ENCODE measurements around the gene GPR180. TPM values are rescaled to one million over a fixed set of nuclear protein-coding genes. Genes with fewer than 3 reads are reported as not detected.

Gene GPR180
- total and polyA plus RNA-seq, 4 experiments from 2014 or later: 1.6 to 5.3 (median 3.3) TPM

DNA sequence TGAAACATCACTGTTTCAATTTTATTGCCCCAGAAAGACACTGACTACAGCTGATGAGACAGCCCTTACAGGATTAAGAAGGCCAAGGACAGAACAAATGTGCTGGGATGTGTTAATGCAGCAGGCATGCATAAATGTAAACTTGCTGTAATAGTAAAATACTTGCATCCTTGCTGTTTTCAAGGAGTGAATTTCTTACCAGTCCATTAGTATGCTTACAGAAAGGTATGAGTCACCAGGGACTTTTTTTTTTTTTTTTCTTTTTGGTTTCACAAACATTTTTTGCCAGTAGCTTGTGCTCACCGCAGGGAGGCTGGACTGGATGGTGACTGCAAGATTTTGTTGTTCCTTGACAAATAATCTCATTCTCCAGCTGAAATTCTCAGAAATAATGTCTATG, 55.1 kb downstream of the GPR180 start:
- Histone ChIP-seq H3K4me1 (ENCODE audit: insufficient read depth, low read length) (no peaks in the 10 kb centered on the region), H3K27ac (ENCODE audit: low read depth, low read length) (no peak overlapping the region), H3K9me3 (ENCODE audit: control insufficient read depth in 1 of 2, low read length in 2 of 2) (no peaks in the 10 kb centered on the region), H3K36me3 (ENCODE audit: insufficient read depth, low read length) (no peaks in the 10 kb centered on the region), H3K27me3 (ENCODE audit: insufficient read depth, low read length) (no peaks in the 10 kb centered on the region), H3K4me3 (ENCODE audit: low read length in 2 of 2) (no peak overlapping the region)
- Mint-ChIP-seq H3K4me3 (no peak overlapping the region), H3K36me3 (no peaks in the 10 kb centered on the region), H3K9me3 (no peaks in the 10 kb centered on the region), H3K27me3 (peaks cover 4 to 7% of the 10 kb centered on the region in 2 donors), H3K4me1 (no peaks in the 10 kb centered on the region), H3K27ac (no peak overlapping the region)
- intact Hi-C loops (cut with micrococcal nuclease): no loop called here
- no peak for DNase-seq
- POLR2A ChIA-PET (ENCODE audit: partially characterized antibody): no interaction called here
- CTCF ChIA-PET (ENCODE audit: partially characterized antibody): no interaction called here

DNA sequence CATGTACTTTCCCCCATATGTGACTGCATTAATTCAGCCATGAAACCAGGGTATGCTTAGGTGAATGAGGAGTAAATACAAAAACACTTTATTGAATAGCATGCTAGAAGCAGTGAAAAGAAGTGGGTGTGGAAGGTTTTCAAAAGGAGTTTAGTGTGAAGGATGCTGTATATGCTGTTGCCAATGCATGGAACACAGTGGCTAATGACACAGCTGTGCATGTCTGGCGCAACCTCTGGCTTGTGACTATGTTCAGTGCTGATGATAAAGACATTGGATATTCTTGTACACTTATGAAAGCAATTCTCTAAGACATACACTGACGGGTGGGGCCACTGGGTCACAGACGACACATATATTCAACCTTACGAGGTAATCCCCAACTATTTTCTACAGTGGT, 55.5 kb downstream of the GPR180 start:
- H3K27me3 ChIP-seq (ENCODE audit: insufficient read depth, low read length): no peaks in the 10 kb centered on the region
- H3K9me3 Mint-ChIP-seq: no peaks in the 10 kb centered on the region
- POLR2A ChIA-PET (ENCODE audit: partially characterized antibody): no interaction called here
- H3K4me1 ChIP-seq (ENCODE audit: insufficient read depth, low read length): no peaks in the 10 kb centered on the region
- H3K4me3 ChIP-seq (ENCODE audit: low read length in 2 of 2): no peak overlapping the region
- H3K36me3 ChIP-seq (ENCODE audit: insufficient read depth, low read length): no peaks in the 10 kb centered on the region
- no peak overlapping the region for H3K4me3 Mint-ChIP-seq
- H3K27ac ChIP-seq (ENCODE audit: low read depth, low read length): no peak overlapping the region
- DNase-seq: no peak
- intact Hi-C loops (cut with micrococcal nuclease): no loop called here
- no peak overlapping the region for H3K27ac Mint-ChIP-seq
- no peaks in the 10 kb centered on the region for H3K9me3 ChIP-seq (ENCODE audit: control insufficient read depth in 1 of 2, low read length in 2 of 2)
- H3K27me3 Mint-ChIP-seq: peaks cover 4 to 7% of the 10 kb centered on the region in 2 donors
- CTCF ChIA-PET (ENCODE audit: partially characterized antibody): no interaction called here
- H3K36me3 Mint-ChIP-seq: no peaks in the 10 kb centered on the region
- H3K4me1 Mint-ChIP-seq: no peaks in the 10 kb centered on the region

DNA sequence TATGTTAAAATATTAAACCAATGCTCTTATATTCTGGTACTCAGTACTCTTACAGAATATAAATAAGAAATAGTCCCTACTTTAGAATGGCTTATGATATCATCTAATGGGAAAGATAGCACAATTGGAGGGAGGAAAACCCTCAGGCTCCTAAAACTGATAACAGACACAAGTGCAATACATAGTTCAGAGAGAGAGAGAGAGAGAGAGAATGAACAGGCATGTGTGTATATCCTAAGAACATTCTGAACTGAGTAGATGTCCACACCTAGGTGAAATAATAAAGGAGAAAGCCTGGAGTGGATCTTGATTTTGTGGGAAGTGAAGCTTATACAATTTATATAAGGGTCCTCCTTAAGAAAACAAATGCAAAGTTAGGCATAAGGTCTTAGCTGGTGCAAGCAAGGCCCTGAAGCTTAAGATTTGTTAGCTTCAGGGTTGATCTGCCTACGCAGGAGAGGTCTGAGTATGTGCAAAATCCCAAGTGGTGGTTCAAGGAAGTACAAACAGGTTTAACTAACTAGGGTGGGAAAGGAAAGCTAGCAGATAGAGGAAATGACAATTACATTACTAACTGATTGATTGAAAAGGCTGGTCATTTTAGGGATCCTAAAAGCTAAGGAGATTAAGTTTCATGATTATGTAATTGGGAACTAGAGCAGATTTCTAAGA, 57.4 kb downstream of the GPR180 start:
- no peak for DNase-seq
- Histone ChIP-seq H3K9me3 (ENCODE audit: control insufficient read depth in 1 of 2, low read length in 2 of 2) (no peaks in the 10 kb centered on the region), H3K4me3 (ENCODE audit: low read length in 2 of 2) (no peak overlapping the region), H3K27me3 (ENCODE audit: insufficient read depth, low read length) (no peaks in the 10 kb centered on the region), H3K4me1 (ENCODE audit: insufficient read depth, low read length) (no peaks in the 10 kb centered on the region), H3K36me3 (ENCODE audit: insufficient read depth, low read length) (no peaks in the 10 kb centered on the region), H3K27ac (ENCODE audit: low read depth, low read length) (no peak overlapping the region)
- no peaks in the 10 kb centered on the region for H3K4me1 Mint-ChIP-seq
- H3K27ac Mint-ChIP-seq: no peak overlapping the region
- CTCF ChIA-PET (ENCODE audit: partially characterized antibody): interaction anchor here (0.7 to 1.5 kb wide), 4 partner anchors 9 to 745 kb away, joined by 3 to 4 read pairs (median 3); no protein-coding TSS in a partner anchor
- H3K4me3 Mint-ChIP-seq: no peak overlapping the region
- POLR2A ChIA-PET (ENCODE audit: partially characterized antibody): no interaction called here
- H3K27me3 Mint-ChIP-seq: peaks cover 4 to 7% of the 10 kb centered on the region in 2 donors
- no peaks in the 10 kb centered on the region for H3K36me3 Mint-ChIP-seq
- intact Hi-C loops (cut with micrococcal nuclease): no loop called here
- no peaks in the 10 kb centered on the region for H3K9me3 Mint-ChIP-seq

DNA sequence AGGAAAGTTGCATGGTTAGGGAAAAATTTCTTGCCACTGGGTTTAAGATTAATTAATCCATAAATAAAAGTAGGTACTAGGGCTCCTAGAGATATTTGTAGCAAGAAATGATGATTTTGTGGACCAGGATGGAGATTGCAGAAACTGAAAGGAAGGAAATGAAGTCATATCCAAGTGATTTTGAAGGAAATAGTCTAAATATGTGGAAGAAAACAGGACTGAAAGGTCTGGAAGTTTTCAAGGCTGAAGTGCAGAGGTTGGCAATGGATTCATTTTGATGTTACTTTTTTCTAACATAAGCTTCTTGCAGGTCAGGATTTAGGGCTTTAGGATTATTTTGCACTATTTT, 57.9 kb downstream of the GPR180 start:
- Mint-ChIP-seq H3K36me3 (no peaks in the 10 kb centered on the region), H3K9me3 (no peaks in the 10 kb centered on the region), H3K27ac (no peak overlapping the region), H3K4me3 (no peak overlapping the region), H3K27me3 (peaks cover 3 to 5% of the 10 kb centered on the region in 2 donors), H3K4me1 (no peaks in the 10 kb centered on the region)
- Histone ChIP-seq H3K9me3 (ENCODE audit: control insufficient read depth in 1 of 2, low read length in 2 of 2) (no peaks in the 10 kb centered on the region), H3K4me1 (ENCODE audit: insufficient read depth, low read length) (no peaks in the 10 kb centered on the region), H3K27me3 (ENCODE audit: insufficient read depth, low read length) (no peaks in the 10 kb centered on the region), H3K4me3 (ENCODE audit: low read length in 2 of 2) (no peak overlapping the region), H3K27ac (ENCODE audit: low read depth, low read length) (no peak overlapping the region), H3K36me3 (ENCODE audit: insufficient read depth, low read length) (no peaks in the 10 kb centered on the region)
- intact Hi-C loops (cut with micrococcal nuclease): no loop called here
- ChIA-PET CTCF (ENCODE audit: partially characterized antibody) (interaction anchor here (0.7 to 1.5 kb wide), 4 partner anchors 9 to 745 kb away, joined by 3 to 4 read pairs (median 3); no protein-coding TSS in a partner anchor), POLR2A (ENCODE audit: partially characterized antibody) (no interaction called here)
- DNase-seq: no peak

DNA sequence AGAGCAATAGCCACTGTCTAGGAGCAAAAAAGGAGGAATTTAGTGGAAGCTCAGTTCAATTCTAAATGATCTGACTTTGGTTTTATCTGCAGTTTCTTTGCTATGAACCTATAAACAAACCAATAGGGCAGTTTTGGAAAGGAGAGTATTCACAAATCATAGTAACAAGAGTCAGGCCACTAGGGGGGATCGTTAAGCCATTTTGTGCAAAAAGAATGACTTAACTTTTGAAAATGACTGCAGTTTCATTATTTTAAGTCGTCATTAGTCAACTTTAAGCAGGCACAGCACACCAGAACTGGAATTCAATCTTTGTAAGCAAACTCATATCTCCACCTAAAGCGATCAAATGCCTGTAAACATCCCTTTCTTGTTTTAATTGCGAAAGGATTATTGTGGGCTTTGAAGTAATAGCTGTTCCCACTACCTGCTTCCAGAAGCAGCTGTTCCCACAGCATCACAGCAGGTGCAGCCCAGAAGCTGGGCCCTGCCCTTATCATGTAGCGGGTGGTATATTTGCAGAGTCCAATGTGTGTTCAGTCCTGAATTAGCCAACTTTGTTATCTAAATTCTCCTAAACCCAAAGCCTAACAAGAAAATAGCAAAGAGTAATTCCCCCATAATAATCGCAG, 59.2 kb downstream of the GPR180 start:
- Mint-ChIP-seq H3K27me3 (peaks cover 3 to 8% of the 10 kb centered on the region in 2 donors), H3K9me3 (no peaks in the 10 kb centered on the region), H3K27ac (no peak overlapping the region), H3K4me3 (no peak overlapping the region), H3K4me1 (no peaks in the 10 kb centered on the region), H3K36me3 (no peaks in the 10 kb centered on the region)
- ChIA-PET POLR2A (ENCODE audit: partially characterized antibody) (no interaction called here), CTCF (ENCODE audit: partially characterized antibody) (interaction anchor here (1.1 to 1.6 kb wide), 2 partner anchors 12 to 13 kb away, joined by 4 to 7 read pairs; no protein-coding TSS in a partner anchor)
- intact Hi-C loops (cut with micrococcal nuclease): no loop called here
- H3K4me3 ChIP-seq (ENCODE audit: low read length in 2 of 2): no peak overlapping the region
- no peaks in the 10 kb centered on the region for H3K4me1 ChIP-seq (ENCODE audit: insufficient read depth, low read length)
- no peak overlapping the region for H3K27ac ChIP-seq (ENCODE audit: low read depth, low read length)
- no peaks in the 10 kb centered on the region for H3K36me3 ChIP-seq (ENCODE audit: insufficient read depth, low read length)
- no peaks in the 10 kb centered on the region for H3K27me3 ChIP-seq (ENCODE audit: insufficient read depth, low read length)
- no peaks in the 10 kb centered on the region for H3K9me3 ChIP-seq (ENCODE audit: control insufficient read depth in 1 of 2, low read length in 2 of 2)
- no peak for DNase-seq

DNA sequence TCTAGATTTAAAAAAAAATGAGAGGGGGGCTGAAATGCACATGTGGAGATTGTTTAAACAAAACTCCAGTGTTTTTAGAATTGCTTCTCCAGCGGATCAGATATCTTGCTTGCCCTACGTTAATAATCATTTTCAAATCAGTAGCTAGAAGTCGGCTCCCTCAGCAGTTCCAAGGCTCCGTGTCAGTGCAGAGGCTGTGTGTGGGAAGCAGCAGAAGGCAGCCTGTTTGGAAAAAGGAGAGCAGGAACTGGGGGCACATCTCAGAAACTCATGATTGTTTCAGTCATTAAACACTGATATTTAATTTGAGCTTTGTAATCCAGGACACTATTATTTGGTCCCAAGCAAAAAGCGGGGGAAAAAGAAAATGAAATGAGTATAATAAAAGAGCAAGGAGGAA, 59.7 kb downstream of the GPR180 start:
- Mint-ChIP-seq H3K27ac (no peak overlapping the region), H3K36me3 (no peaks in the 10 kb centered on the region), H3K4me1 (no peaks in the 10 kb centered on the region), H3K9me3 (no peaks in the 10 kb centered on the region), H3K4me3 (no peak overlapping the region), H3K27me3 (peaks cover 3 to 8% of the 10 kb centered on the region in 2 donors)
- DNase-seq: no peak
- Histone ChIP-seq H3K9me3 (ENCODE audit: control insufficient read depth in 1 of 2, low read length in 2 of 2) (no peaks in the 10 kb centered on the region), H3K4me3 (ENCODE audit: low read length in 2 of 2) (no peak overlapping the region), H3K27me3 (ENCODE audit: insufficient read depth, low read length) (no peaks in the 10 kb centered on the region), H3K4me1 (ENCODE audit: insufficient read depth, low read length) (no peaks in the 10 kb centered on the region), H3K36me3 (ENCODE audit: insufficient read depth, low read length) (no peaks in the 10 kb centered on the region), H3K27ac (ENCODE audit: low read depth, low read length) (no peak overlapping the region)
- intact Hi-C loops (cut with micrococcal nuclease): no loop called here
- CTCF ChIA-PET (ENCODE audit: partially characterized antibody): interaction anchor here (1.1 to 1.6 kb wide), 2 partner anchors 11 to 13 kb away, joined by 4 to 7 read pairs; no protein-coding TSS in a partner anchor
- POLR2A ChIA-PET (ENCODE audit: partially characterized antibody): no interaction called here

DNA sequence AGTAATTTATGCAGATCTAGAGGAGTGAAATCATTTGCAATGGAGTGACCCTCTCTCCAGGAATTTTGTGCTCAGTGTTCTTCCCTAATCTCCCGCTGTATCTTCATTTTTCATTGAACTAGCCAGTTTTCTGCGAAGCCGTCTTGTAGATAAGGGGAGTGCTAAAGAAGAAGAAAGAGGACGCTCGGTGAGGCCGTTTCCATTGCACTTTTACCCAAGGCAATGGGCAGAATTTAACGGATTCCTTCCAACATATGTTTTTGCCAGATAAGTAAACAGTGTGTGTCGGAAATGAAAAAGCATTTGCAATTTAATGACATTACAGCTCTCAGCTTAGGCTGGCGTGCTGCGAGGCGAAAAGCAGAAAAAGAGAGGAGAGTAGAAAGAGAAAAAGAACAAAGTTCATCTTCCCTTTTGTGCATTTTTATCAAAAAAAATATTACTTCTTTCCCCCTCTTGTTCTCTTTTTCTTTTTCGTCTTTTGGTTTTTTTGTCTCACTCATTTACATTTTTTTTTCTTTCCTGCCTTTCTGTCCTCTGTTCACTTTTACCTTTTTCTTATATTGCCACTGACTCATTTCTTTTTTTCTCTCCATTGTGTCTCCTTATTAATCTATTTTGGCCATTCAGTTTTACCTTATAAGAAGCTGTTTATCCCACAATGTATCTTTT, 60.8 kb downstream of the GPR180 start:
- H3K36me3 Mint-ChIP-seq: no peaks in the 10 kb centered on the region
- intact Hi-C loops (cut with micrococcal nuclease): no loop called here
- POLR2A ChIA-PET (ENCODE audit: partially characterized antibody): no interaction called here

More for the DNA sequence above, 60.8 kb downstream of the GPR180 start:
- Mint-ChIP-seq H3K9me3 (peaks cover 0 to 2% (median 0%) of the 10 kb centered on the region in 8 donors), H3K4me3 (no peak overlapping the region), H3K27me3 (peaks cover 3 to 8% of the 10 kb centered on the region in 2 donors), H3K4me1 (peaks cover 0 to 4% (median 2%) of the 10 kb centered on the region in 4 donors), H3K27ac (no peak overlapping the region)
- CTCF ChIA-PET (ENCODE audit: partially characterized antibody): interaction anchor here (1.1 kb wide), 1 partner anchor 13 kb away, joined by 7 read pairs; no protein-coding TSS in a partner anchor
- Histone ChIP-seq H3K4me1 (ENCODE audit: insufficient read depth, low read length) (no peaks in the 10 kb centered on the region), H3K4me3 (ENCODE audit: low read length in 2 of 2) (no peak overlapping the region), H3K27me3 (ENCODE audit: insufficient read depth, low read length) (no peaks in the 10 kb centered on the region), H3K36me3 (ENCODE audit: insufficient read depth, low read length) (no peaks in the 10 kb centered on the region), H3K9me3 (ENCODE audit: control insufficient read depth in 1 of 2, low read length in 2 of 2) (no peaks in the 10 kb centered on the region), H3K27ac (ENCODE audit: low read depth, low read length) (no peak overlapping the region)
- no peak for DNase-seq

All from CD4-positive, alpha-beta memory T cell (primary cell).